ENCODE measurements around the gene LRRTM4.
A peak's percentile ranks its signal among the peaks of the same experiment; 100 is the strongest.
"Not testable (repeated sequence)": the region's sequence is repeated elsewhere in the genome, so short reads cannot be mapped to it uniquely, and the experiment has no call there.

LRRTM4 gene

DNA sequence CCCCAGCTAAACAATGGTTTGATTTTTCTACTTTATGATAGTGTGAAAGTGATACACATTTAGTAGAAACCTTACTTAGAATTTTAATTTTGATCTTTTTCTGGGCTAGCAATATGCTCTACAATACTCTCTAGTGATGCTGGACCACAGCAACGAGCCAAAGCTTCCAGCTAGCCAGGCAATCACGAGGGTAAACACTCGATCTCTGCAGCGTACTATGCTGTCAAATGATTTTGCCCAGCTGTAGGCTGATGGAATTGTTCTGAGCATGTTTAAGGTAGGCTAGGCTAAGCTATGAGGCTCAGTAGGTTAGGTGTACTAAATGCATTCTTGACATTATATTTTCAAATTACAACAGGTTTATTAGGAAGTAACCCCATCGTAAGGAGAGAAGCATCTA is 207.5 kb downstream of the LRRTM4 start:
- DNase-seq (ENCODE audit: low spot score) = no peak

- DNase-seq (ENCODE audit: low spot score) = no peak
These were observed 211.8 kb downstream of the LRRTM4 start for GRCh38 chr2:77310416-77310815.

- DNase-seq (ENCODE audit: low spot score) = no peak
These were observed 212.5 kb downstream of the LRRTM4 start for GRCh38 chr2:77309725-77310124.

DNA sequence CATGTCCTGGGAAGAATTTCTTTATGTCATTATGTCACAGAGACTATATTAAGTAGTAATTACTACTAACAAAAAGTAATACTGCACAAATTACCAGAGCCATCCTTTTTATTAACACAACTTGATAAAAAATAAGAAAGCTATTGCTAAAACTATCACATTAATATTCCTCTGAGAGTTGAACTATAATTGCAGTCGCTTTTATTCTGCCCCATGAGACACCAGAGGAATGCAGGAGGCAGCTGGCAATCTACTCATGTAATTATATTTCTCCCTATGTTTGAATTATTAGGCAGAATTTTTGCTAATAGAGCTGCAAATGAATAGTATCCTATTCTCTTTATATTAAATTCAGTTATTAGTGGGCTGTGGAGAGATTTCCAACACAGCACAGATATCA is 220.7 kb downstream of the LRRTM4 start:
- no peak for DNase-seq (ENCODE audit: low spot score)

DNA sequence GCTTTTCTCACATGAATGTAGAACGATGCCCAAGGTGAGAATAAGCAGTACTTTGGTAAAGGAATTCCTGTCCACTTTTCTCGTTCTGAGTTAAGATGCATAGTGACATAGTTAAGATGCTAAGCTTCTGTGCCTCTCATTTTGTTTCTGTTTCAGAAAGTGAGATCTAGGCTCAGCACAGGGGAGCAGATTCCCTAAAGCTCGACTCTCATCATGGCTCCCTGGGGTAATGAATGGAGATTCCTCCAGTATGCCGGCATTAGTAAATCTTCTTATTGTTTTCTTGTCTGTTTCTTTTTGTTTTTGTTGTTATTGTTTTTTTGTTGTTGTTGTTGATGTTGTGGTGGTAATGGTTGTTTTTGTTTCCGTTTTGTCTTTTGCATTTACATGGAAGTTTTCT is 225.4 kb downstream of the LRRTM4 start:
- no peak for DNase-seq (ENCODE audit: low spot score)

DNA sequence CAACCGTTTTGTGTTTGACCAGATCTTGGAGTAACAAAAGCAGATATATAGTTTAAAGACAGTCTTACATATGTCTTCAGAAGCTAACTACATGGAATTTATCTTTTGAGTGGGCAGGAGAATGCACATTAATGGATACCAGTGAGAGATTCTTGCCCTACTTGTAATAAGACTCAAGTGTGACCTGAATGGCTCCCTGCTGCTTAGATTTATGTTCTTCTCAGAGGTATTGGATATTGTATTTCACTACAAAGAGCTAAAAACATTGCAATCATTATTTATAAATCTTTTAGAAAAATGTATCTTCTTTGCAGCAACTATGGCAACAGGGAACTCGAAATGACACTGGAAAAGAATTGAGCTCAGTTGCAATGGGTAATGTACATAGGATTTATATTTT is 227.7 kb downstream of the LRRTM4 start:
- no peak for DNase-seq (ENCODE audit: low spot score)

DNA sequence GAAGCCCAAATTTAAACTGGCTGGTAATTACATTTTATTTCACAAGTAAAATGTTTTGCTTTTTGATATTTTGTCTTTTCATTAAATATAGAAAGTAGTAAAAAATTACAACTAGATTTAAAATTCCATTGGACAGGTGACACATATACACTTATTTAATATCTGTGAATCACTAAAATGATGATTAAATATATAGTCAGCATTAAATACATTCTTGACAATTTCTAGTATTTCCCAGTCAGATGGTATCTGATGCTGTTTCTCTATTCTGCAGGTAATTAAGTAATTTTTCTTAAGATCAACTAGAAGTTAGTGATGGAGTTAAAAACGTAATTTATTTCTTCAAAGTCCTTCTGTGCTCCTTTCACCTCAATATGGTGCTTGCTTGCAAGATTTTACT is 237.8 kb downstream of the LRRTM4 start:
- no peak for DNase-seq (ENCODE audit: low spot score)

DNA sequence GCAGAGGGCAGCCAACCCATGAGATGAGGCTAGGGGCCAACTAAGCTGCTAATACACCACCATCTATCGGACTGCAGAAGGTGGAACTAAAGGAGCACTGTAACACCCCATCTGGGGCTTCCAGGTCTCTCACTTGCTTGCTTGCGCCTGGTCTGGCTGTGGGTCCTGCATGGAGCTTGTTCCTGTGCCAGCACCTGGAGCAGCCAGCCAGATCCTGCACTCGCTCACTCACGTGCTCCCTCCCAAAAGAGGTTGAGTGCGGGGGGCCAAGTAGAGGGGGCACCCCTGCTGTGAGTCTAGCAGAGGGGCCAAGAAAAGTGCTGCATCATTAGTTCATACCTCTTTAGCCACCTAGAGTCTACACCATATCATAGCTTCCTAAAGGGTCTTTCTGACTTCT is 250.9 kb downstream of the LRRTM4 start:
- no peak for DNase-seq (ENCODE audit: low spot score)

- peak; percentile 1 for DNase-seq (ENCODE audit: low spot score)
These were observed 251.7 kb downstream of the LRRTM4 start for GRCh38 chr2:77270433-77270832.

- peak; percentile 2 for DNase-seq (ENCODE audit: low spot score)
These were observed 253.6 kb downstream of the LRRTM4 start for GRCh38 chr2:77268626-77269025.

GRCh38 chr2:77232909-77233425 is 289.2 kb downstream of the LRRTM4 start:
- DNase-seq (ENCODE audit: low spot score) = no peak

DNA sequence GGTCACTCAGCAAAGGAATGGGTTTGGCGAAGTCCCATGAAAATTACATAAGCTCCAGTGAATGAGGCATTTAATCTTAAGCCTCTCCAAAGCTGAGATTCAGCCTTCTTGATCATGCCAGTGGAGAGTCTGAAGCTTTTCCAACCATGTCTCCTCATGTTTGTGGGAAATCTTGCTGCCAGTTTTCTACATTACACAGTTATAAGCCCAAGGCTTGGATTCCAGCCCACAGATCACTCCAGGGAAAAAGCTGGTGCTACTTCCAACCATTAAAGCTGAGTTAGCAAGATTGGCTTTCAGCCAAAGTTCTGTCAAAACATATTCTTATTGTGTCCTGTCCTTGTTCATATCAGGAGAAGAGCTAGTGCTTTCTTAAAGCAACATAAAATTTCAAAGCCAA is 293.8 kb downstream of the LRRTM4 start:
- DNase-seq (ENCODE audit: low spot score) = no peak

- no peak for DNase-seq (ENCODE audit: low spot score)
These were observed 311.5 kb downstream of the LRRTM4 start for GRCh38 chr2:77210725-77211124.

DNA sequence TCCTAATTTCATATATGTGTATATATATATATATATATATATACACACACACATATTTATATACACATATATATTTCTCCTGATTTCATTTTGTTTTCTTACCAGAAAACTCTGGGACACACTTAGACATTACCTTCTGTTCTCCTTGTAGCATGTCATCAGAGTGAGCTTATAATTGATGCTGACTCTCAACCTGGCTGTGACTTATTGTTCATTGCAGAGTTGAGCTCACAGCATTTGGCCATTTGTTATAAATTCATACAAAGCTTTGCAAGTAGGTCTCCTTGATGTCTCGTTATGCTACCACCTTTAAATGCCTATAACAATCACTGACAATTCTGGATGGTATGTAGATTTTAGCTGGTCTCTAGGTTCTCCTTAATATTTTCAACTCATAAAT is 314.8 kb downstream of the LRRTM4 start:
- no peak for DNase-seq (ENCODE audit: low spot score)

GRCh38 chr2:77201755-77202154 is 320.4 kb downstream of the LRRTM4 start:
- DNase-seq (ENCODE audit: low spot score) = no peak

DNA sequence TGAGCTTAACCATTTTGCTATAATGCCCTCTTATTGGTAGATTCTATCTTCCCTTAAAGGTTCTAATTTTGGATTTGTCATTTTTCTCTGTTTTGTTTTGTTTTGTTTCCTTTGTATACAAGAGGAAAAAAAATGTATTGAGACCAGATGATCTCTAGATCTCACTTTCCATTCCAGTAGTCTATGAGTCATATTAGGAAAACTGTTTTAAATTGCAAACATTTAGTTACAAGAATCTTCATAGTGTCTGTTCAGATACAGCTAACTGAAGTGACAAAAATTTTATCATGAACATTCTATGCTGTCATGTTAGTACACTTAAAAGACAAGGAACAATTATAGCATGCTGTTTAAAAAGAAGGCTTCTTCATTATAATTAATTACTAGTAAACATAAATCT is 322.8 kb downstream of the LRRTM4 start:
- no peak for DNase-seq (ENCODE audit: low spot score)

- DNase-seq (ENCODE audit: low spot score) = no peak
These were observed 328.2 kb downstream of the LRRTM4 start for GRCh38 chr2:77193858-77194448.

DNA sequence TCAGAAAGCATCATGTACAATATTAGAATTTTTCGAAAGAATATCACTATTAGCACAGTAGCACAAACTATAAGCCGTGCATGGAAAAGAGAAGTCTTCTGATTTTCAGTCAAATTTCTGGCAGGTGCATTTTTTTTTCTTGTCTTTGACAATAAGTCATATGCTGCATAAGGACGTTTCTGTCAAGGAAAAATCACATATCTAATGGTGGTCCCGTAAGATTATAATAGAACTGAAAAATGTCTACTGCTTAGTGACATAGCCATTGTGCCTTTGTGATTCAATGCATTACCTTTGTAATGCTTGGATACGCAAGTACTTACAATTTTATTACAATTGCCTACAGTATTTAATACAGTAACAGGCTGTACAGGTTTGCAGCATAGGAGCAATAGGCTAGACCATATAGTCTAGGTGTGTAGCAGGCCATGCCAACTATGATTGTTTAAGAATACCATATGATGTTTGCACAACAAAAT is 329.3 kb downstream of the LRRTM4 start:
- no peak for DNase-seq (ENCODE audit: low spot score)

DNA sequence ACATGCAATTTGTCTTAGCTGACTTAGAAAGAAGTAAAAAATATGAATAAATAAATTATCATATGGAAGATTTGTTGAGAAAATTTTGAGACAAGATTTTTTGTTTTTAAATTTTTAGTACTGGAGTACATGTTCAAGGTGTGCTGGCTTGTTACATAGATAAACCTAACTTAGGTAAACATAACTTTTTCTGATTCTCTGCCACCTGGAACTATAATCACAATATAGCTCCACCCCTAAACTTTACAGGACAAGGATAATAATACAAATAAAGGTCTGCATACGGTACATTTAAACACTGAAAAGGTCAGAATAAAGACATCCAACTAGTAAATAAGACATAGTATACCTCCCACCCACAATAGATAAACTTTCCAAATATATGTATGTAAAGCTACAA is 330.5 kb downstream of the LRRTM4 start:
- no peak for DNase-seq (ENCODE audit: low spot score)

DNA sequence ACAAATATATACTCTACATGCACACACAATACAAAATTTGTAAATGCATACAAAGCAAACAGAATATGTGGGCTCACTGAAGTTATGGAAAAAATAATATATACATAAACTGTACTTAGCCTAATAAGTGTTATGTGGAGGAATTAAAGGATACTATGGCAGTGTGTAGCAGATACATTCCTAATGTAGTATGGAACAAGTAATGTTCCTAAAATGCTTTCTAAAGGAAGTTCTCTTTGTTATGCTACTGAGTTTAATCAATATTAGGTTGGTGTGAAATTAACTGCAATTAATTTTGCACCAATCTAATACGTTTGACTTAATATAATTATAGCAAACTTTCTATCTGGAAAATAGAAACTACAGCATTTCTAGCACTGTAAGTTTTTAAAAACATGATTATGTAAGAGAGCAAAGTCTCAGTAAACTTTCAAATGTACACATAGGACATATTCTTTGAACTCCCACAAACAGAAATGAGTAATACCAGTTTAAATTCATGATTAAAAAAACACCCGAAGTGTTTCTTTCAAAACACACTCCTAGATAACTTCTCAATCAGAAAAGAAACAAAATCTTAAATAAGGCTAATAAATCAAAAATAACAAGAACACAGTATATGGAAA is 331.3 kb downstream of the LRRTM4 start:
- no peak for DNase-seq (ENCODE audit: low spot score)

DNA sequence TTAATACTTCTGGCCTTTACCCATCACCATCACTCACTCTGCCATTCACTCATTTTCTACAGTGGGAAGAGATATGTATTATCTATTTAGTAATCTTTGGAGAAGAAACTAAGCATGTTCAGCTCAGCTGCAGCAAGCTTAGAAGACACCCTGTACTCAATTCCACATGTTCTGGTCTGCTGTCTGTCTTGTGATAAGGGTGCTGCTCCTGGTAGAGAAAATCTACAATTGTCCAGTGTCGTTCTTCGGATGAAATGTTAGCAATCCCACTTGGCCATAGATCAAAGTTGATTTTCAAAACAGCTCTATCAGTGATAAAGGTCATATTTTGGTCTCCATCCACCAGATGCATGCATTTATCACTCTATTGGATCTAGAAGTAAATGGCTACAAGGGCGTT is 337.1 kb downstream of the LRRTM4 start:
- no peak for DNase-seq (ENCODE audit: low spot score)

GRCh38 chr2:77179297-77179696 is 342.9 kb downstream of the LRRTM4 start:
- DNase-seq (ENCODE audit: low spot score) = no peak

GRCh38 chr2:77175266-77175780 is 346.9 kb downstream of the LRRTM4 start:
- DNase-seq (ENCODE audit: low spot score) = not testable (repeated sequence)

DNA sequence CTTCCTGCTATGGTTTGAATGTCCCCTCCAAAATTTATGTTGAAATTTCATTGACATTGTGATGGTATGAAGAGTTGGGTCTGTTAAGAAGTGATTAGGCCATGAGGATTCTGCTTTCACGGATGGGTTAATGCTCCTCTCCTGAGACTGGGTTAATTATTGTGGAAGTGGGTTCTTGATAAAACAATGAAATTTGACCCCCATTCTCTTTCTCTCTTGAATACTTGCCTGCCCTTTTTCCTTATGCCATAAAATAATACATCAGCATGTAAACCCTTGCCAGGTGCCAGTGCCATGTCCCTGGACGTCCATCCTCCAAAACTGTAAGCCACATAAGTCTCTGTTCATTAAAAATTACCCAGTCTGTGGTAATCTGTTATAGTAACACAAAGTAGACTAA is 352.8 kb downstream of the LRRTM4 start:
- no peak for DNase-seq (ENCODE audit: low spot score)

Data from AG08396 (cell line).